GM21825 (cell line): ENCODE measurements around the gene PRKN.
"Not testable (repeated sequence)": the region's sequence is repeated elsewhere in the genome, so short reads cannot be mapped to it uniquely, and the experiment has no call there.

Experiments
- ATAC-seq: cut with Tn5 transposase; IDR thresholded peaks from one replicate; pipeline ENCODE4 v1.9.1; 2021; ENCODE audit warnings: mild to moderate bottlenecking, moderate library complexity; ENCODE audit not compliant: unreplicated experiment

The PRKN gene

DNA sequence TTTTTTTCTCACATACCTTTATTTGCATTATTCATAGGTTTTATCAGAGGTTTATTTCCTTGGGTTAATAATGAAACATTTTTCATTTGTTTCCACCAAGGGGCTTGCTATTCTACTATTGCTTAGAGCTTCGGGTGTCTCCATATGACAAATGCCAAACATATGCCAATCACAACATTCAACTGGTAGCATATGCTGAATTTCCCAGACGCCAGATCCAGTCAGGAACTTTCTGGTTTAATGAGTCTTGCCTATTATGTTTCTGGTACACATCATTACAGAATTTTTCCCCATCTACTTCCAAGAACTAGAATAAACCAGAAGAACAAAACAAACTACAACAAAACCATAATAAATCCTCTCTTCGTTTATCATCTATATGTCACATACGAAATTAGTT is 180.7 kb downstream of the PRKN start:
- ATAC-seq = no peak

DNA sequence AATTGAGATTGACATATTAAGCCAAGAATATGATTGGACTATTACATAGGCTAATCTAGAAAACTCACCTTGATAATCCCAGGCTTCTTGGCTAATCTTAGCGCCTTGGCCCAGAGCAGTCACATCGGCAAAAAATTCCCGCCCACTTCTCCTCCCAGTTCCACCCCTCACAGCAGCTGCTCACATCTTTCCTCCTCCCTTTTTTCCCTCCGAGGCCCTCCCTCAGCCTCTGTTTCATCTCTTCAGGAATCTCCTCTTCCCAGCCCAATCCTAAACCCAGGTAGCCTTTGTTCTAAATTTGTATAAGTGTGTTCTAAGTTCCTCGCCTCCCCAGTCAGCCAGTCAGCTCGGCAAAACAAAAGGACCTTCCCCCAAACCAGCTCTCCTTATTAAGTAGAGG is 184.3 kb downstream of the PRKN start:
- ATAC-seq = no peak

DNA sequence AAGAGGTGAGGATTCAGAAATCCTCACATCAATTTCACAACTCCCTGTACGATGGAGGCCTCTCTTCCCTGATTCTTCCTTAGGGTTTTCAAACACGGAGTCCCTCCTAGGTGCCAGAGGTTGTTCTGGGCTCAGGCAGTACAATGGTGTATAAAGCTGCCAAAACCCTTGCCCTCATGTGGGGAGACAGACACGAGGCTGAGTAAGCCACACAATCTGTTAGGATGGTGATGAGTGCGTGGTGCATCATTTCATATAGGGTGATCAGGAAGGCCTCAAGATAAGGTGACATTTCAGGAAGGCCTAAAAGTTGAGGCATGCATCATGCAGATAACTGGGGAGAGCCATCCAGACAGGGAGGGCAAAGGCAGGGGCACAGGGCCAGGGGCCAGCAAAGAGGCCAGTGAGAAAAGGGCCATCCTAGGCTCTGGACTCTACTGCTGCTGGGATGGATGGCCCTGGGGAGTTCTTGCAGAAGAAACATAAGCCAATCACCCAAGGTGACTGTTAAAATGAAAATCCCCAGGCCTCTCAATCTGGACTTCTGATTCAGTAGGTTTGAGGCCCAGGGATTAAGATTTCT is 186.5 kb downstream of the PRKN start:
- no peak for ATAC-seq

DNA sequence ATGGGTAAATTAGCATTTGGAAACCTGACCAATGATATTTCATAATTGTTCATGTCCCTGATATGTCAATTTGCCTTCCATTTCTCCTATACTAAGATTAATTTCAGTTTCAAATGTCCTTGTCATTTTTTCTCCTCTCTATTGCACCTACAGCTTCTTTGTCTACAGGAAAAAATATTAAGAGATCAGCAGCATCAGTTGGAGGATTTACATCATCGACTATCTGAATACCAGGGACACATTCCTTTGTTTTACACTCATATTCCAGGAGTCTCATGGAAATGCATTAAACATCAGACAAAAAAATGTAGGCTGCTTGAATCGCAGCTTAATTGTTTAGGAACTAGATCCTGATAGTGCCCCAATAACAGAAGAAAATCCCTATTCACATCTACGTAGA is 188.2 kb downstream of the PRKN start:
- ATAC-seq = no peak

DNA sequence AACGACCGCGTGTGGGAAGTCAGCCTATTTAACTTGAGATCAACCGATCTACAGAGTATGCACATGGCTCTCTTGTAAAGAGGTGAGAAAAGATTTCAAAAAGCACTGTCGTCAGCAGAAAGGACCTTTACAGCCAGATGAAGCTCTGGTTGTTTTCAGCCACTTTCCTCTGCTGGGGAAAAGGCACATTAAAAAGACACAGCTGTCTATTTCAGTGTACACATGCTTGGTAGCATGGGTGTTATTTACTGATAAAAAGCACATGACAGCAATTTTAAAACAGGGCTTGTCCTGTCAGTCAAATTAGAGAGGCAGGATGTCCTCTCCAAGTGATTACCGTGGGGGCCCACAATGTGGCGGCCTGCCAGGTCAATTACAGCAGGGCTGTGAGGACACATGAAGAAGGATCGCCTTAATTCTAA is 188.9 kb downstream of the PRKN start:
- no peak for ATAC-seq

DNA sequence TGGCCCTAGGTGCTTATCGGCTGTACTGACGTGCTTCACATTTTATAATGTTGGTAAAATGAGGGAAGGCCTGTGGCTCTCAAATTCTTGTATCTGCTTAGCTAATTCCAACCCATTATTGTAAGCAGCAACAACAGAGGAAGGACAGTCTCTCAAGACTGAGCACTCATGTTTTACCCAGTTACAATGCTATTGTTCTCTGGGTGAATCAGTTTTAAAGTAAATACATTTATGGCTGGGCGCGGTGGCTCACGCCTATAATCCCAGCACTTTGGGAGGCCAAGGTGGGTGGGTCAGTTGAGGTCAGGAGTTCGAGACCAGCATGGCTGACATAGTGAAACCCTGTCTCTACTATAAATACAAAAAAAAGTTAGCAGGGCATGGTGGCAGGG is 194.6 kb downstream of the PRKN start:
- no peak for ATAC-seq

DNA sequence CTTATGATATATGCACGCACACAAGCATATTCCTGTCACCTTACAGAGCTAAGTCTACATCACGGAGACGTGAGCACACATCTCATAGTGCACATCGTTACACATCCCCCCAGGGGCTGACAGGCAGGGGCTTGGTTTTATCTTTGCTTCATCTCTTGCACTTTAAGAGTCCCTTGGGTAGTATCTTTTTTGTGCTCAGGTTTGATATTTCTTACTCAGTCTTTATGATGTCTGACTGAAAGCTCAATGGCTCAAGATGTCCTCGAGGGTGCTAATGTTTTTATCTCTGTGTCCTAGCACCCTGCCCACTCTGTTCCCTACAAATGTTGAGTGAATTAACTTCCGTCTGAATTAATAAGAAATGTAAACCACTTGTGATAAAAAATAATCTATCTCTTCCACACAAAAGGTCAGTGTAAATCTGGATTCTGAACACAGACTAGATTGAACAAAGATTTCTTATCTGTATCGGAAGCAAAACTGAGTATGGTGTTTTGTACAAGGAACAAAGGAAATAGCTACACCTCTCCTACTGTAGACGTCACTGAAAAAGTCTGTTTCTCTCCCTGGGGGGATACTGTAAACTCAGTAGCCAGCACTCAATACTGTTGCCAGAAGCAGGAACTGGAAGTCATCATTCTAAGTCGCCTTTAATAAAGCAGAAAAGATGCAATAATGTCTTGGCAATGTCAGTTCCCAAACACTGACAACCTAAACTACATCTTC is 195.1 kb downstream of the PRKN start:
- no peak for ATAC-seq

DNA sequence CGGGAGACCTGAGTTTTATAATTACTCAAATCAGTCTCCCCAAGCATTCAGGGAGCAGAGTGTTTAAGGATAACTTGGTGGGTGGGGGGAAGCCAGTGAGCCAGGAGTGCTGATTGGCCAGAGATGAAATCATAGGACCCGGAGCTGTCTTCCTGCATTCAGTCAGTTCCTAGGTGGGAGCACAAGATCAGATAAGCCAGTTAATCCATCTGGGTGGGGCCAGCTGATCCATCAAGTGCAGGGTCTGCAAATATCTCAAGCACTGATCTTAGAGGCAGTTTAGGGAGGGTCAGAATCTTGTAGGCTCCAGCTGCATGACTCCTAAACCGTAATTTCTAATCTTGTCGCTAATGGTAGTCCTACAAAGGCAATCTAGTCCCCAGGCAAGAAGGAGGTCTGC is 196.2 kb downstream of the PRKN start:
- not testable (repeated sequence) for ATAC-seq

DNA sequence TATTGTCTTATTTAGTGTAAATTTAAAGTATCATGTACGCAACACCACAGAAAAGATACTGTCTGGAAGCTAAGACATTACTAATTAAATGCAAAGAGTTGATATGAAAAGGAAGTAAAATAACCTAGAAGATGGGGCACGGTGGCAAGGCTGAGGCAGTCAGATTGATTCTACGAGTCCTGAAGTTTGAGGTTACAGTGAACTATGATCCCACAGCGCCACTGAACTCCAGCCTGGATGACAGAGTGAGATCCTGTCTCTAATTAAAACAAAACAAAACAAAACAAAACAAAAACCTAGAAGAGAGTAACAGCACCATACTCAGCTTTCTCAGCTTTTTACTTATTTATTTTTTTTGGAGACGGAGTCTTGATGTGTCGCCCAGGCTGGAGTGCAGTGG is 199.0 kb downstream of the PRKN start:
- ATAC-seq = no peak

DNA sequence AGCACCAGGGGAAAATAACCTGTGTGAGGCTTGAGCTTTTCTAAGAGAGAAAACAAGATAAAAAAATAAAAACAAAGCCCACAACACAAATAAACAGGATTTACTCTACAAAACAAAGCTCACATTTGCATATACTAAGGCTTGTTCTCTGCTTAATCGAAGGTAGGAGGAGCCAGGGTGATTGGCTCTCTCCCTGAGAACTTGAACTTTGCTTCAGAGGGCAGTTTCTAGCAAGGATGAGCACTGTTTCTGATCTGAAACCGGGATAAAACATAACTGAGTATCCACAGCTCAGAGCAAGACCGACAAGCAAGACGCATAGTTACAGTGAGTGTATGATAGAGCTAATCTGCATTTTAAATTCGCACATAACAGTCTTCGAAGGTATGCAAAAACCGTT is 200.6 kb downstream of the PRKN start:
- ATAC-seq = no peak

DNA sequence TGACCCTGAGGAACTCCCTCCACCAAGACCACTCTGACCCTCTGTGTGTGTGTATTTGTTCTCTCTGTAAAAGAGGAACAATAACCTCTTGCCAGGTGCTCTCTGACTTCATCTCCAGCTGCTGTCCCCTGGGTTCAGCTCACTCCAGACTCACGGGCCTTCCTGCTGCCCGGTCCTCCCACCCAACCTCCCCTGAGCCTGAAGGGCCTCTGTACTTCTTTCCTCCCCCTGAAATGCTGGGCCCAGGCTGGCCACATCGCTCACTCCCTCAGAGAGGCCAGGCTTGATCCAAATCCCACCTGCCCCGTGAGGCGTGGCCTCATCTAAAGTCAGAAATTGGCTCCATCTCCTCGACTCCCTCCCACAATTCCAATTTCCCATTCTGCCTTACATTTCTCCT is 202.4 kb downstream of the PRKN start:
- ATAC-seq = no peak

DNA sequence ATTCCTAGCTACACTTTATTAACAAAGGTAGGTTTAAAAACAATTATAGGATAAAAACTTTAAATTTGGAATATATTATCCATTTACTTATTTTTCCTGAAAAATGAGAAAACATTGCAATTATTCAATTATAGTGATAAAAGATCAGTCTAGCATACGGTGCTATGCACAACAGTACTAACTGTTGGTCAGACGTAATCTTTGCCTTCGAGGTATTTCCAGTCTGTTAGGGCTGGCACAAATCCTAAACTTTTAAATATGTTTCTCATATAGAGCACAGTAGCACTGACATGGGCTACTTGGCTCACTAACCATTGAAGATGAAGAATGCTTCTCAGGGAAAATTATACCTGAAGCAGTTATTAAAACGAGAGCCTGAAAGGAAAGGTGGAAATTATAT is 214.8 kb downstream of the PRKN start:
- no peak for ATAC-seq

DNA sequence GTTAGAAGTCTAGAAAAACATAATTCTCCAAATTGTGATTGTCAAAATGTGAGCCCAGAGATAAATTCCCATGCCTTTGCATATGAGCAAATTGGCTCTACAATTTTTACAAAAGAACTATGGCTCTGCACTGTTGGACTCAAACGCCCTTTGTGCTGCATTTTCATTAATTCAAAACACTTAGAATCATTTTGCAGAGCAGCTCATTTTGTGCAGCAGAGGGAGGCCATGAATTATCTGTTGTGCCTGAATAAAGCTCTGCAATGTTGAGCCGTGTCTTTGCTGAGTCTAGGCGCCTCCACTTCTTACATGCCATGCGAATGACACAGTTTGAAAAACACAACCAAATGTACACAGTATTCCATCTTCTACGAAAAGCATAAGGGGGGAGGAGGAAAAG is 230.2 kb downstream of the PRKN start:
- ATAC-seq = no peak

DNA sequence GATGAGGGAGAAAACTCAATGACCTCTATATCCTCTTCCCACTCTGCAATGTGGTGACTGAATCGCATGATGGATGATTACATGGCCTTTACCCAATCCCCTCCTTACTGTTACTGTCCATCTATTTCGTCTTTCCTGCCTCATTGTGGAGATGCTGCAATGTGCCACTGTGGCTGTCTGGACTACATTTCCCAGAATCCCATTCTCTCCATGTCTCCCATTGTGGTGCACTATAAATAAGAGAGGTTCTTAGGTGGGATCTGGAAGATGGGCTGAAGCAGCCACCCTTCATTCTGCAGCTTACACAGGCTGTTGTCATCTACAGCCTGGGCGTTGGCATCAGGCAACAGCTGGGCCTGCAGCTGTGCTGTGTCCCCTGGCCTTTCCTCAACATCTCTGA is 233.6 kb downstream of the PRKN start:
- ATAC-seq = no peak

DNA sequence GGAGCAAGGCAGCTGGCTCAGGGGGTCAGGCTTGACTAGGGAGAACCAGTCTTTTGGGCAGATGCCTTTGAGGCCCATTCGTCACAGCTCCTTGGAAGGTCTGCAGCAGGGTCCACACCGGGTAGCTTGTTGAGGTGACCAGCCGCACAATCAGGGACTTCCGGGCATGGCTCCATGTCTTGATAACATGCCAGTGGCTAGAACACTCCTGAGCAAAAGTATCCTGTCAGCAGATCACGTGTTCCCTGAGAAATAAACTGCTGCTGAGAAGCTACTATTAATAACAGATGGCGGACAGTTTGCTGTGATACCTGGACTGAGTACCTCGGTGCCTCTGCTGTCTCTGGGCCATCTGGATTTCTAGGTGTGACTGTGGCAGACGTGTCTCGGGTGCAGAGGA is 235.9 kb downstream of the PRKN start:
- no peak for ATAC-seq

DNA sequence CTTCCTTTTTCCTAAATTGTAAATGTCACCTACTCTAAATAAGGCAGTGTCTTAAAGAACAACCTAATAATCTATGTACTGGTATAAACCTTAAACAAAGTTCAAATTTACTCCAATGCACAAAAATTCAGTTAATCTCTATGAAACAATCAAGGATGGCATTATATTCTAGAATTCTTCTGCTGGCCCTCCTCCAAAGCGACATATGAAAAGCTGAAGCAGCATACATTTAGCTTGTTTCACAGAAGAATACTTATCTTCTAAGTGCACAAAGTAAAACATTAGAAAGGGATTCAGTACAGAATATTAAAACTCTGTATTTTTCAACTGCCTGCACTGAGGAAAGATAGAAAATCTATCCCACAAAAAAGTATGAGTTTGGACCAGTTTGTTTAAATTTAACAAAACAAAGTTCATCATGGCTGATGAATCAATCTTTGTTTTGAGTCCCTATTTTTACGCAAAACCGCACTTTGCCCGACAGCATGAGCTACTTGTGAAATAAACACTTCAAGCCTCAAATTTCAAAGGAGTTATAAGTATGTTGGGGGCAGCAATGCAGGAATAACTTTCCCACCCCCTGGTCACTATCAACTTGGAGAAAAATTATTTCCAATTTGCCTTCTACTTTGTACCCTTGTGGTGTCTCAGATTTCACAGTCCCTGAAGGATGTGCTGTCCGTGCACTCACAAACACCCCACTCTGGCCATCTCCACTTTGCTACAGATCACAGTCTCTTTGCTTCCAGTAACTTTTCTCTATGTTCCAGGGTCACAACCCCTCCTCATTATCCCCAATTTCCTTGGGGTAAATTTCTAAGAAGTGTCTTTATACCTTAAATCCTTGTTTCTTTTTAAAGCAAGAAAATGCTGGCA is 238.2 kb downstream of the PRKN start:
- no peak for ATAC-seq

DNA sequence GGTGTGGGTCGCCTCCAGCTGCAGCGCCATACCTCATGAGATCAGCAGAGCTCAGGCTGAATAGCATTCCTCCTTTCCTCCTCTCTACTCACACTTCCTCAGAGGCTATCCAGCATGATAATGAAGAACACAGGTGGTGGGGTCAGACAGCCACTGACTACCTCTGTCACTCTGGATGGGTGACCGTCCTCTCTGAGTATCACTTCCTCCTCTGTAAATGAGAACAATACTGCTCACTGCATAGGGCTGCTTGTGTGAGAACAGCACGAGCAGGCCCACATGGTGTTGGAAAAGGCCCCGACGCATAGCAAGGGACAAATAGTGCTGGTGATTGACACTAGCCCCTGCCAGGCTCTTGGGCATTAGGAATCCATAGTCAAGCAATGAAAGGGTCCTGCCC is 239.1 kb downstream of the PRKN start:
- no peak for ATAC-seq

DNA sequence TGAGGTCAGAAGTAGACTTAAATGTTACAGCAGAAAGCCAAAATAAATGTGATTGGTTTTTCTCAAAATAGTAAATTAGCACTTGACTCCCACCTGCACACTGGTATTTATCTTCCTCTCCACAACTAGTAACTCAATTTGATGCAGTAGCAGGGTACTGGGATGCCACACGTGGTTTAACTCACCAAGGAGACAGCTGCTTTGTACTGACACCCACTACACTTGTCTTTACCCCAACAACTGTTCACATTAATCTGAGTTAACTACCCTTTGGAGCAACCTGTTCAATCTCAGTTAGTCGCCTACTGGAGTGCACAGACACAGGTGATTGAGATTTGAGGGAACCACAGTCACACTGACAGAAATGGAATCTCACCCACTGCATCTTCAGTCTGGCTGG is 242.1 kb downstream of the PRKN start:
- no peak for ATAC-seq

DNA sequence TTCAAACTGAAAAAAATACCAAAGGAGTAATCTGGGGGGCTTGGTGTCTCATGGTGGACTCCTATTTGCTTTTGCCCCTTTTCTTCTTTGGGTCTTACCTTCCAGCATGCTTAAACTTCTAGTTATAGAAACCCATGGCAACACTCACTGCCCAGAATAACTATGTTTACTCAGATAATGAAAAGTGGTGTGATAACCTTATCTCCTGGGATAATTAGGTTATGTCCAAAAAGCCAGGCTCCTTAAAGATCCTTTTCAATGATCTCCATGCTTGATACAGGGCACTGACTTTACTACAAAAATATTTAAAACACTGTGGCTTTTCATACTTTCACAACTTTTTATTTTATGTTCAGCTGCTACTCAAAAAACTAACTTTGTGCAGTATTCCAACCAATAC is 245.6 kb downstream of the PRKN start:
- no peak for ATAC-seq

DNA sequence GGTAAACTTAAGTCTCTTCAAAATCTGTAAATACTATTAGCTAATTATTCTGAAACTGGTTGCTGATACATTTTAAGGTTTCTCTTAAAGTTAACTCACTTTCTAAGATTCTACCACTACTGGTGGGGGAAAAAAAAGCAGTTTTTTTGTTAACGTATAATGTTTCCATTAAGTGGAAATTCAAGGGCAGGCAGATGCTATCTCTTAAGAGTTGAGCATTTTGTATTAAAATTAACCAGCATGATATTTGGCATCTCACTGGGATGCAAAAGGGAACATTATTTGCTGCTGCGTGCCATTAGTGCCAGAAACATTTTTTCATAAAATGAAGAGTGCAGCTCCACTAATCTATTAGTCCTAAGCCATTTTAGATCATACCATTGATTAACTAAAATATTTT is 246.2 kb downstream of the PRKN start:
- no peak for ATAC-seq

DNA sequence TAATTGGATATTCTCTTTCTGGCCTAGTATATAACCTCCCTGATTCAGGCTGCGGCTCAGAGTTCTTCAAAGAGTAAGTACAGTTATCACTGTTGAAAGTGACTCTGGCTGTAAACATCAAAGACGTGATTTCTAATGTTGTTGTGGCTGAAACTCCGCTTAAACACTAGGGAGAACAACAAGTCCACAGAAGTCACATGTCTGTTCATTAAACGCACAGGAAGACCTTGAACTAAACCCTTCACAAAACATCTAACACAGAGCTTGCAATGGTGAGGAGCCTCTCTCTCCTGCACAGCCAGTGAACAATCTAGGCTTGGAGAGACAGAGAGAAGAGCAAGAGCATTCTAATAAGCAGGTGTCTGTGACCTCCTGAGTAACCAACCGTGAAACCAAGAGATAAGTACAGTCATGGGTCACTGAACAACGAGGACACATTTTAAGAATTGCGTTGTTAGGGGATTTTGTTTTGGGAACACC is 249.3 kb downstream of the PRKN start:
- ATAC-seq = no peak

DNA sequence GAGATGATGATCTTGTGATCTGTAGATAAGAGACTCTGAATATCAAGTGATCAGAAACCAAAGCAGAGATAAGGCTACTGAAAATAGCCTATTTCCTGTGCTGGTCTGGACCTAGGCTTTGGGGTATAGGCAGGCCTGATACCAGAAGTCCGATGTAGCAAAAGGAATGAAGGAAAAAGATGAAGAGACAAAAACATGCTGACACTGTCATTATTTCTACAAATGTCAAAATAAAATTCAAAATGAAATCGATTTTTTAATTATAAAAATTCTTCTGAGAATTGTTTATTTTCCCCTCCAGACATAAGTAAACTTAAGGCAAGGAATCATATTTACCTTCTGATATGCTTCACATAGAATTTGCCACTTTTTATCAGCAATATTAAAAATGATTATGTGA is 252.8 kb downstream of the PRKN start:
- no peak for ATAC-seq
